ENCODE measurements around the gene ENGASE.

Gene ENGASE

GRCh38 chr17:79102214-79102613 lies 27.6 kb downstream of the ENGASE start:
- TF ChIP-seq, protein P1, sequence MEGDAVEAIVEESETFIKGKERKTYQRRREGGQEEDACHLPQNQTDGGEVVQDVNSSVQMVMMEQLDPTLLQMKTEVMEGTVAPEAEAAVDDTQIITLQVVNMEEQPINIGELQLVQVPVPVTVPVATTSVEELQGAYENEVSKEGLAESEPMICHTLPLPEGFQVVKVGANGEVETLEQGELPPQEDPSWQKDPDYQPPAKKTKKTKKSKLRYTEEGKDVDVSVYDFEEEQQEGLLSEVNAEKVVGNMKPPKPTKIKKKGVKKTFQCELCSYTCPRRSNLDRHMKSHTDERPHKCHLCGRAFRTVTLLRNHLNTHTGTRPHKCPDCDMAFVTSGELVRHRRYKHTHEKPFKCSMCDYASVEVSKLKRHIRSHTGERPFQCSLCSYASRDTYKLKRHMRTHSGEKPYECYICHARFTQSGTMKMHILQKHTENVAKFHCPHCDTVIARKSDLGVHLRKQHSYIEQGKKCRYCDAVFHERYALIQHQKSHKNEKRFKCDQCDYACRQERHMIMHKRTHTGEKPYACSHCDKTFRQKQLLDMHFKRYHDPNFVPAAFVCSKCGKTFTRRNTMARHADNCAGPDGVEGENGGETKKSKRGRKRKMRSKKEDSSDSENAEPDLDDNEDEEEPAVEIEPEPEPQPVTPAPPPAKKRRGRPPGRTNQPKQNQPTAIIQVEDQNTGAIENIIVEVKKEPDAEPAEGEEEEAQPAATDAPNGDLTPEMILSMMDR (IDR thresholded peaks at IDR 0.05; ENCODE audit: insufficient read depth, low read depth, low read length, missing control alignments), result no peak
- no peak for DNase-seq (ENCODE audit: low read depth)
- H3K4me3 ChIP-seq (ENCODE audit: low read depth, low read length), result no peak overlapping the region

DNA sequence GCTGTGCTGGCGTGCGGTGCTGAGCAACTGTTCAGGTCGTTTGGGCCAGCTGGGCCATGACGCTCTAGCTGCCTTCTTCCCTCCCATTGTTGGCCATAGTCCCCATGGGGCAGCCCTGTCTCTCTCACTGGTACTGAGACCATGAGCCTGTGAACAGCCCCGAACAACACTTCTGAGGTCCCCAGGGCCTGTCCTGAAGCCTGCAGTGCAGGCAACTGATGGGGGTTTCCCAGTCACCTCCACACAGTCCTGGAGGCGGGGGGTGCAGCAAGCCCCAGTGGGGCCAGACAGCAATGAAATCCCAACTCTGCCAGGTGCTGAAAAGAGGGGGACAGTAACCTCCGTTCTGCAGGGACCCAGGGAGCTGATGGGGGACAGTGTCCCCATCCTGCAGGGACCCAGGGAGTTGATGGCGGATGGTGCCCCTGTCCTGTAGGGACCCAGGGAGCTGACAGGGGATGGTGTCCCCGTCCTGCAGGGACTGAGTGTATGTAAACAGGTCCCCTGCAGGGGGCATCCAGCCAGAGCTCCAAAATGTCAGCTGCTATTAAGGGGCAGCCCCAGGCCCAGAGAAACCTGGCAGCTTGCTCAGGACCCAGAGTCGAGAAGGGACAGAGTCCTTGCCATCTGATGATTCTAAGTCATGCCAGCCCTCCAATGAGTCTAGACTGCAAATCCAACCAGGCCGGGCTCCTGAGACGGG lies 30.4 kb downstream of the ENGASE start:
- no peak for DNase-seq (ENCODE audit: low read depth)
- TF ChIP-seq, protein P1 (IDR thresholded peaks at IDR 0.05; ENCODE audit: insufficient read depth, low read depth, low read length, missing control alignments), result no peak
- H3K4me3 ChIP-seq (ENCODE audit: low read depth, low read length), result no peak overlapping the region

DNA sequence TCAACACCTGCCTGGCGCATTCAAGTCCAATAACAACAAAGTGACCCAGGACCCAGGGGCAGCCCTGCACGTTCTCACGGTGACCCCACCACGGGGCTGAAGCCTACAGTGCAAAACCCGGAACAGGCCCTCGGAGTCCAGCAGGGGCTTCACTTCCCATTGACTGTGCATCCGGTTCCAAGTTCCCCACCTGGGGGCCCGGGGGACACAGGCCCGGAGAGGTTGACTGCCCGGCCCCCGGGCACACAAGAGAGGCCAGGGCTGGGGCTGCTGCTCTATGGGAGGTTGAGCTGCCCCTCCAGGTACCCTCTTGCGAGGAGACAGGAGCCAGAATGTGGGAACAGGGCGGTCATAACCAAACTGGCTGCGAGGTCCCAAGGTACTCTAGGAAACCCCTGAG lies 31.3 kb downstream of the ENGASE start:
- TF ChIP-seq, protein P1 (IDR thresholded peaks at IDR 0.05; ENCODE audit: insufficient read depth, low read depth, low read length, missing control alignments), result no peak
- H3K4me3 ChIP-seq (ENCODE audit: low read depth, low read length), result no peak overlapping the region
- DNase-seq (ENCODE audit: low read depth), result no peak

DNA sequence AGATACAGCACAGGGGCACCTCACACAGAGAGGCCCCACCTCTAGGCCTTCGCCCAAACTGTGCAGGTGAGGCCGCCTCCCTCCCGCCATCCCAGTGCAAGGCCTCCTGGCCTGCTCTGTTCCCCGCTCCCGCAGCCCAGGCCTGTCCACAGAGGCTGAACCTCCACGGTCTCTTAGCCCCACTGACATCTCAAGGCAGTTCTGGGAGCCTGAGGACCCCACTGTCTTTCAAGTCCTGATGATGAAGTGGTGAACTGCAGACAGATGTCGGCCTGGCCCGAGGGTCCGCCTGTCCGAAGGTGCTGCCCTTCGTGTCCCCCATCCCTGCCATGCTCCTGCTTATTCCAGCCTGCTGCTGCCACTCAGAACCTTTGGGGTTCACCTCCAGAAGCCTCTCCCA lies 32.3 kb downstream of the ENGASE start:
- DNase-seq (ENCODE audit: low read depth), result no peak
- no peak overlapping the region for H3K4me3 ChIP-seq (ENCODE audit: low read depth, low read length)
- TF ChIP-seq, protein P1 (IDR thresholded peaks at IDR 0.05; ENCODE audit: insufficient read depth, low read depth, low read length, missing control alignments), result no peak

GRCh38 chr17:79107499-79108231 lies 33.0 kb downstream of the ENGASE start:
- TF ChIP-seq, protein P1 (IDR thresholded peaks at IDR 0.05; ENCODE audit: insufficient read depth, low read depth, low read length, missing control alignments), result no peak
- no peak overlapping the region for H3K4me3 ChIP-seq (ENCODE audit: low read depth, low read length)
- DNase-seq (ENCODE audit: low read depth), result no peak

GRCh38 chr17:79108232-79108850 lies 33.7 kb downstream of the ENGASE start:
- no peak overlapping the region for H3K4me3 ChIP-seq (ENCODE audit: low read depth, low read length)

More at GRCh38 chr17:79108232-79108850, 33.7 kb downstream of the ENGASE start:
- TF ChIP-seq, protein P1 (IDR thresholded peaks at IDR 0.05; ENCODE audit: insufficient read depth, low read depth, low read length, missing control alignments), result no peak
- DNase-seq (ENCODE audit: low read depth), result no peak
